H1 (cell line): ENCODE measurements around the gene HGFAC.

Experiments
- EZH2 ChIP-seq: fragments of 200-600 bp; sonication (generic); IDR thresholded peaks from 2 replicates; pipeline ENCODE4 v1.7.1; 2012; ENCODE audit warnings: low read depth, mild to moderate bottlenecking, moderate library complexity, low read length, inconsistent platforms; ENCODE audit not compliant: severe bottlenecking
- SIN3A ChIP-seq, 2 experiments: IDR thresholded peaks in 1 of 2; conservative IDR thresholded peaks in 1 of 2; 2 replicates each; pipeline ENCODE4 v1.6.1; 2011 to 2012; ENCODE audit warnings: low read length in 2 of 2, improper control_type of control experiment in 1 of 2, low read depth in 1 of 2, mild to moderate bottlenecking in 1 of 2
- ZNF274 ChIP-seq: IDR thresholded peaks from 2 replicates; pipeline ENCODE4 v1.7.0; 2012; ENCODE audit warnings: low read length, borderline replicate concordance; ENCODE audit errors: extremely low read depth
- TF ChIP-seq, protein P1 (sequence below), 3 experiments: IDR thresholded peaks; 1 replicate in 2 of 3; 2 replicates in 1 of 3; pipeline versions ENCODE4 v1.5.1 to v1.6.1; 2011; ENCODE audit warnings: low read length in 3 of 3, mild to moderate bottlenecking in 3 of 3, inconsistent platforms in 2 of 3, low read depth in 1 of 3, moderate library complexity in 1 of 3; ENCODE audit not compliant: insufficient read depth in 1 of 3; ENCODE audit errors: control extremely low read depth in 1 of 3
- TF ChIP-seq, protein P2 (sequence below): IDR thresholded peaks from 2 replicates; pipeline ENCODE4 v1.6.1; 2012; ENCODE audit warnings: inconsistent platforms
- TF ChIP-seq, protein P3 (sequence below): IDR thresholded peaks from 2 replicates; pipeline ENCODE4 v1.6.1; 2011; ENCODE audit warnings: low read depth, mild to moderate bottlenecking, low read length; ENCODE audit not compliant: insufficient read depth

DNA sequence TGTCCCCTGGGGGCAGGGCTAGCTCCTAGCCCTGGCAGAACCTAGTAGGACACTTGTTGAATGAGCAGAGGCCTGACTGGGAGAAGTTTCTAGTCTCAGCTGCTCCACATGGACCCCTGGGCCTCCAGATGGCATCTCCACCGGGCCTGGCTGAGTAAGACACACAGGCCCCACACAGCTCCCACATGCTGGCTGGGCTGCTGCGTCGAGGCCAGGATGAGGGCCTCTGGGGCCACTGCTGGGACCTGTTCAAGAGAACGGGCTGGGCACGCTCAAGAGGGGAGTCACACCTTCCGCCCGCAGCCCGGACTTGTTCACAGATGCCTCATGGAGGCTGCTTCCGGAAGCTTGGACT, 4.2 kb upstream of the HGFAC start:
- no peak for TF ChIP-seq ZNF274
- no peak for TF ChIP-seq SIN3A (conservative IDR thresholded peaks at IDR 0.05 in 1 of 2, IDR thresholded peaks at IDR 0.05 in 1 of 2; ENCODE audit: low read depth in 1 of 2, low read length in 2 of 2)
- TF ChIP-seq, protein P1, sequence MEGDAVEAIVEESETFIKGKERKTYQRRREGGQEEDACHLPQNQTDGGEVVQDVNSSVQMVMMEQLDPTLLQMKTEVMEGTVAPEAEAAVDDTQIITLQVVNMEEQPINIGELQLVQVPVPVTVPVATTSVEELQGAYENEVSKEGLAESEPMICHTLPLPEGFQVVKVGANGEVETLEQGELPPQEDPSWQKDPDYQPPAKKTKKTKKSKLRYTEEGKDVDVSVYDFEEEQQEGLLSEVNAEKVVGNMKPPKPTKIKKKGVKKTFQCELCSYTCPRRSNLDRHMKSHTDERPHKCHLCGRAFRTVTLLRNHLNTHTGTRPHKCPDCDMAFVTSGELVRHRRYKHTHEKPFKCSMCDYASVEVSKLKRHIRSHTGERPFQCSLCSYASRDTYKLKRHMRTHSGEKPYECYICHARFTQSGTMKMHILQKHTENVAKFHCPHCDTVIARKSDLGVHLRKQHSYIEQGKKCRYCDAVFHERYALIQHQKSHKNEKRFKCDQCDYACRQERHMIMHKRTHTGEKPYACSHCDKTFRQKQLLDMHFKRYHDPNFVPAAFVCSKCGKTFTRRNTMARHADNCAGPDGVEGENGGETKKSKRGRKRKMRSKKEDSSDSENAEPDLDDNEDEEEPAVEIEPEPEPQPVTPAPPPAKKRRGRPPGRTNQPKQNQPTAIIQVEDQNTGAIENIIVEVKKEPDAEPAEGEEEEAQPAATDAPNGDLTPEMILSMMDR (IDR thresholded peaks at IDR 0.05; ENCODE audit: control extremely low read depth in 1 of 3, insufficient read depth in 1 of 3, low read depth in 1 of 3, low read length in 3 of 3) = no peak
- TF ChIP-seq EZH2 = no peak
- TF ChIP-seq, protein P2, sequence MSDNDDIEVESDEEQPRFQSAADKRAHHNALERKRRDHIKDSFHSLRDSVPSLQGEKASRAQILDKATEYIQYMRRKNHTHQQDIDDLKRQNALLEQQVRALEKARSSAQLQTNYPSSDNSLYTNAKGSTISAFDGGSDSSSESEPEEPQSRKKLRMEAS = no peak
- TF ChIP-seq, protein P3, sequence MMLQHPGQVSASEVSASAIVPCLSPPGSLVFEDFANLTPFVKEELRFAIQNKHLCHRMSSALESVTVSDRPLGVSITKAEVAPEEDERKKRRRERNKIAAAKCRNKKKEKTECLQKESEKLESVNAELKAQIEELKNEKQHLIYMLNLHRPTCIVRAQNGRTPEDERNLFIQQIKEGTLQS = no peak
